Measurements from ENCODE around the gene DUS4L.
"Not testable (repeated sequence)": the region's sequence is repeated elsewhere in the genome, so short reads cannot be mapped to it uniquely, and the experiment has no call there.

The DUS4L gene

GRCh38 chr7:107563775-107564552 lies at the start of gene DUS4L, which contains the start of gene COG5:
Gene DUS4L, plus strand, starts transcription at chr7:107563971. Its CDS starts 3,100 bp downstream, at chr7:107567071.
Gene COG5, minus strand, starts transcription at chr7:107563920. Its CDS starts 24 bp downstream, at chr7:107563896.
- peak; percentile 93 for DNase-seq (ENCODE audit: low spot score)

- DNase-seq (ENCODE audit: low spot score), result no peak
Observed at GRCh38 chr7:107526672-107527071, 37.1 kb upstream of the DUS4L start.

- no peak for DNase-seq (ENCODE audit: low spot score)
Observed at GRCh38 chr7:107527196-107527595, 36.6 kb upstream of the DUS4L start.

GRCh38 chr7:107528461-107528860 lies 35.3 kb upstream of the DUS4L start:
- DNase-seq (ENCODE audit: low spot score), result no peak

GRCh38 chr7:107530751-107531150 lies 33.0 kb upstream of the DUS4L start:
- DNase-seq (ENCODE audit: low spot score), result no peak

GRCh38 chr7:107534139-107534538 lies 29.6 kb upstream of the DUS4L start:
- no peak for DNase-seq (ENCODE audit: low spot score)

GRCh38 chr7:107537228-107537627 lies 26.5 kb upstream of the DUS4L start:
- DNase-seq (ENCODE audit: low spot score), result not testable (repeated sequence)

GRCh38 chr7:107538001-107538400 lies 25.8 kb upstream of the DUS4L start:
- DNase-seq (ENCODE audit: low spot score), result no peak

GRCh38 chr7:107543338-107543993 lies 20.3 kb upstream of the DUS4L start:
- no peak for DNase-seq (ENCODE audit: low spot score)

- DNase-seq (ENCODE audit: low spot score), result no peak
Observed at GRCh38 chr7:107544848-107545591, 18.8 kb upstream of the DUS4L start.

GRCh38 chr7:107551936-107552335 lies 11.8 kb upstream of the DUS4L start:
- DNase-seq (ENCODE audit: low spot score), result no peak

- no peak for DNase-seq (ENCODE audit: low spot score)
Observed at GRCh38 chr7:107555893-107556292, 7.9 kb upstream of the DUS4L start.

GRCh38 chr7:107559864-107560263 lies 3.9 kb upstream of the DUS4L start:
- DNase-seq (ENCODE audit: low spot score), result no peak

GRCh38 chr7:107560898-107561516 lies 2.8 kb upstream of the DUS4L start:
- DNase-seq (ENCODE audit: low spot score), result no peak

GRCh38 chr7:107563081-107563774 lies 543 bp upstream of the DUS4L start:
- DNase-seq (ENCODE audit: low spot score), result no peak

GRCh38 chr7:107564553-107565298 lies 955 bp downstream of the DUS4L start:
- DNase-seq (ENCODE audit: low spot score), result no peak

- no peak for DNase-seq (ENCODE audit: low spot score)
Observed at GRCh38 chr7:107570298-107570697, 6.5 kb downstream of the DUS4L start.

- no peak for DNase-seq (ENCODE audit: low spot score)
Observed at GRCh38 chr7:107573537-107573936, 9.8 kb downstream of the DUS4L start.

GRCh38 chr7:107579554-107579884 lies 15.7 kb downstream of the DUS4L start:
- DNase-seq (ENCODE audit: low spot score), result no peak

GRCh38 chr7:107579885-107580715 lies 16.3 kb downstream of the DUS4L start, which contains the start of gene BCAP29:
Gene BCAP29, plus strand, starts transcription at chr7:107580246. Its CDS starts 527 bp downstream, at chr7:107580773.
- DNase-seq (ENCODE audit: low spot score), result peak; percentile 88
